ENCODE data around the gene LRTM2.

GRCh38 chr12:1799882-1800400, 20.4 kb upstream of the LRTM2 start:
- no peak for TF ChIP-seq CTCF (conservative IDR thresholded peaks at IDR 0.05; ENCODE audit: low read length)
- TF ChIP-seq EZH2phosphoT487 (IDR thresholded peaks at IDR 0.05; ENCODE audit: borderline replicate concordance, low read depth, low read length), result no peak
